HCT116 (cell line): ENCODE data around the gene MGAT4C. TPM values are rescaled to one million over a fixed set of nuclear protein-coding genes. Genes with fewer than 3 reads are reported as not detected.

Experiments
- ATAC-seq: fragments of 200-7000 bp; cut with Tn5 transposase; 2 replicates; pipeline ENCODE4 v1.9.1; 2020; ENCODE audit warnings: mild to moderate bottlenecking, moderate library complexity
- BruUV-seq: library from RNA; stranded (reverse); fragments of 400-500 nt; replicated peaks from 2 replicates; lab custom pipeline; 2021; lab: Mats Ljungman, UMichigan
- CTCF ChIA-PET: fragments of 300-600 bp; sonication (Branson Sonifier 250); formaldehyde crosslinking; loops from one replicate; lab custom pipeline; 2021; ENCODE audit warnings: antibody characterized with exemption; lab: Charles Lee
- POLR2A ChIA-PET: fragments of 300-600, 350-600 bp; sonication (Branson Sonifier 250); formaldehyde crosslinking; loops from one replicate; lab custom pipeline; 2021; ENCODE audit warnings: antibody characterized with exemption; lab: Charles Lee
- RAD21 ChIA-PET, 2 experiments: fragments of 300-600 bp; sonication (Branson Sonifier 250); formaldehyde crosslinking; loops; one replicate each; lab custom pipeline; 2023; ENCODE audit warnings: low total read pairs in 2 of 2; ENCODE audit not compliant: uncharacterized antibody in 2 of 2, unreplicated experiment in 2 of 2, low non-redundant PET in 1 of 2; lab: Charles Lee
- DNase-seq: peaks from one replicate; pipeline ENCODE4 v3.0.0-alpha.2; 2010; ENCODE audit warnings: low read depth, low spot score
- H2AFZ ChIP-seq: fragments of 200-600 bp; shearing (Covaris generic), sonication (generic); 2 replicates; pipeline ENCODE4 v1.6.1; 2017; ENCODE audit warnings: low read depth, mixed run types, mixed read lengths, antibody characterized with exemption, low read length; ENCODE audit not compliant: poor library complexity, severe bottlenecking
- H3K27ac ChIP-seq: 2 replicates; pipeline ENCODE4 v1.5.1; 2012; ENCODE audit warnings: low read depth, low read length
- H3K27me3 ChIP-seq: fragments of 200-600 bp; sonication (generic); 2 replicates; pipeline ENCODE4 v1.6.1; 2016; ENCODE audit warnings: mixed run types, low read length, mixed read lengths; ENCODE audit not compliant: insufficient read depth
- H3K36me3 ChIP-seq, 2 experiments: fragments of 200-500 bp in 1 of 2; fragments of 200-600 bp in 1 of 2; sonication (Bioruptor generic) in 1 of 2; sonication (generic) in 1 of 2; 2 replicates each; pipeline versions ENCODE4 v1.5.1 to v1.6.1; 2014 to 2016; ENCODE audit warnings: low read length in 2 of 2, inconsistent platforms in 1 of 2, mixed read lengths in 1 of 2, mixed run types in 1 of 2; ENCODE audit not compliant: insufficient read depth in 2 of 2, control insufficient read depth in 1 of 2
- H3K4me1 ChIP-seq, 2 experiments: fragments of 200-600 bp in 1 of 2; sonication (generic) in 1 of 2; 2 replicates each; pipeline versions ENCODE4 v1.5.1 to v1.6.1; 2012 to 2017; ENCODE audit warnings: low read length in 2 of 2, inconsistent platforms in 1 of 2, mild to moderate bottlenecking in 1 of 2, mixed read lengths in 1 of 2, mixed run types in 1 of 2, moderate library complexity in 1 of 2; ENCODE audit not compliant: insufficient read depth in 2 of 2, control insufficient read depth in 1 of 2
- H3K4me2 ChIP-seq: fragments of 200-600 bp; sonication (generic); 2 replicates; pipeline ENCODE4 v1.6.1; 2017; ENCODE audit warnings: mixed run types, low read length, mixed read lengths
- H3K4me3 ChIP-seq, 2 experiments: fragments of 200-600 bp in 1 of 2; sonication (generic) in 1 of 2; replicated peaks in 1 of 2; 2 replicates each; pipeline ENCODE4 v1.5.1; 2011 to 2016; ENCODE audit warnings: low read length in 2 of 2, control low read depth in 1 of 2, low read depth in 1 of 2, mild to moderate bottlenecking in 1 of 2, mixed read lengths in 1 of 2, mixed run types in 1 of 2
- H3K79me2 ChIP-seq: fragments of 200-600 bp; sonication (generic); 2 replicates; pipeline ENCODE4 v1.6.1; 2017; ENCODE audit warnings: mild to moderate bottlenecking, mixed run types, low read length, moderate library complexity, mixed read lengths; ENCODE audit not compliant: insufficient read depth
- H3K9ac ChIP-seq: fragments of 200-600 bp; sonication (generic); 2 replicates; pipeline ENCODE4 v1.6.1; 2016; ENCODE audit warnings: low read length, mixed read lengths
- H3K9me2 ChIP-seq: fragments of 200-600 bp; sonication (generic), shearing (Covaris generic); 2 replicates; pipeline ENCODE4 v1.6.1; 2017; ENCODE audit warnings: mixed run types, mild to moderate bottlenecking, moderate library complexity; ENCODE audit not compliant: insufficient read depth
- H3K9me3 ChIP-seq, 2 experiments: fragments of 200-500 bp in 1 of 2; fragments of 200-600 bp in 1 of 2; sonication (Bioruptor generic) in 1 of 2; sonication (generic) in 1 of 2; 2 replicates each; pipeline ENCODE4 v1.6.1; 2014 to 2017; ENCODE audit warnings: low read length in 2 of 2, mixed read lengths in 2 of 2, inconsistent platforms in 1 of 2, low read depth in 1 of 2, mild to moderate bottlenecking in 1 of 2, mixed run types in 1 of 2, moderate library complexity in 1 of 2; ENCODE audit not compliant: control insufficient read depth in 1 of 2, insufficient read depth in 1 of 2
- H4K20me1 ChIP-seq: fragments of 200-600 bp; sonication (generic), shearing (Covaris generic); 2 replicates; pipeline ENCODE4 v1.6.1; 2017; ENCODE audit warnings: mixed run types, mild to moderate bottlenecking, moderate library complexity; ENCODE audit not compliant: insufficient read depth
- ATF3 ChIP-seq: IDR thresholded peaks from 2 replicates; pipeline ENCODE4 v1.6.1; 2012
- CBX3 ChIP-seq: IDR thresholded peaks from 2 replicates; pipeline ENCODE4 v1.6.1; 2012; ENCODE audit warnings: low read depth
- EGR1 ChIP-seq: IDR thresholded peaks from 2 replicates; pipeline ENCODE4 v1.6.1; 2012; ENCODE audit warnings: low read depth
- ELF1 ChIP-seq: IDR thresholded peaks from 2 replicates; pipeline ENCODE4 v1.6.1; 2012; ENCODE audit warnings: low read depth, borderline replicate concordance
- EZH2 ChIP-seq: fragments of 200-600 bp; sonication (generic); IDR thresholded peaks from 2 replicates; pipeline ENCODE4 v1.6.1; 2017; ENCODE audit warnings: antibody characterized with exemption, mixed run types
- FOSL1 ChIP-seq: IDR thresholded peaks from 2 replicates; pipeline ENCODE4 v1.6.1; 2012; ENCODE audit warnings: low read depth
- POLR2A ChIP-seq: IDR thresholded peaks from 2 replicates; pipeline ENCODE4 v1.7.0; 2011; ENCODE audit warnings: borderline replicate concordance; ENCODE audit not compliant: insufficient read depth, insufficient read length; ENCODE audit errors: extremely low read depth
- POLR2AphosphoS5 ChIP-seq: IDR thresholded peaks from 2 replicates; pipeline ENCODE4 v1.6.1; 2011; ENCODE audit warnings: mild to moderate bottlenecking, low read depth, low read length, moderate library complexity
- RAD21 ChIP-seq: IDR thresholded peaks from 2 replicates; pipeline ENCODE4 v1.6.1; 2012; ENCODE audit warnings: low read depth, mild to moderate bottlenecking
- SIN3A ChIP-seq: IDR thresholded peaks from 2 replicates; pipeline ENCODE4 v1.6.1; 2012; ENCODE audit warnings: low read depth
- SP1 ChIP-seq: IDR thresholded peaks from 2 replicates; pipeline ENCODE4 v1.6.1; 2012; ENCODE audit warnings: low read depth
- TCF7L2 ChIP-seq: IDR thresholded peaks from 2 replicates; pipeline ENCODE4 v1.7.0; 2011; ENCODE audit warnings: borderline replicate concordance, inconsistent platforms; ENCODE audit not compliant: insufficient read depth, insufficient read length; ENCODE audit errors: extremely low read depth
- ZBTB33 ChIP-seq: IDR thresholded peaks from 2 replicates; pipeline ENCODE4 v1.6.1; 2011; ENCODE audit warnings: mild to moderate bottlenecking, low read length, moderate library complexity; ENCODE audit not compliant: insufficient replicate concordance; ENCODE audit errors: extremely low read depth
- ZFX ChIP-seq: fragments of 450-650 bp; IDR thresholded peaks from 2 replicates; pipeline ENCODE4 v1.6.1; 2017
- ZNF274 ChIP-seq: fragments of 200-500 bp; sonication (Bioruptor generic); IDR thresholded peaks from 2 replicates; pipeline ENCODE4 v1.6.1; 2014; ENCODE audit warnings: mild to moderate bottlenecking, low read depth, low read length, inconsistent platforms
- intact Hi-C: fragments of 100-400 bp; cut with micrococcal nuclease; formaldehyde crosslinking; loops from 2 replicates; pipeline ENCODE4 v1.10.0; 2022
- total RNA-seq: library from RNA; stranded (reverse); gene quantifications from one replicate; pipeline ENCODE4 v1.2.1, GENCODE V29; 2021; ENCODE audit not compliant: unreplicated experiment

MGAT4C gene
- total RNA-seq, 1 experiment from 2014 or later = not detected

- no peak for DNase-seq
- no peak overlapping the region for H2AFZ ChIP-seq
- H3K9ac ChIP-seq = no peak overlapping the region
- H3K9me3 ChIP-seq = no peaks in the 10 kb centered on the region
- H3K4me3 ChIP-seq = no peak overlapping the region
- 0 out of 2 replicates have a peak, but pooled peaks cover 5% of the 10 kb centered on the region for H3K9me2 ChIP-seq
- H3K27me3 ChIP-seq = no peaks in the 10 kb centered on the region
- ChIA-PET POLR2A (no interaction called here), RAD21 (no interaction called here)
- no TSS peak for BruUV-seq
- no peak overlapping the region for H3K4me2 ChIP-seq
- peaks cover 0 to 3% of the 10 kb centered on the region in 2 experiments; a peak in 2 of 4 replicates for H3K4me1 ChIP-seq
- TF ChIP-seq EZH2 = no peak
- TF ChIP-seq SP1 = no peak
- no peak for TF ChIP-seq CBX3
- TF ChIP-seq EGR1 = no peak
- TF ChIP-seq, all 23 proteins: peak for 0
- Histone ChIP-seq H3K36me3 (no peaks in the 10 kb centered on the region), H3K27ac (no peak overlapping the region), H3K79me2 (no peaks in the 10 kb centered on the region), H4K20me1 (no peaks in the 10 kb centered on the region)
- intact Hi-C loops = no loop called here
- CTCF ChIA-PET = no interaction called here
- ATAC-seq = no peak
These were observed 57.3 kb downstream of the MGAT4C start for GRCh38 chr12:86198696-86199444.

- ATAC-seq (no peak), DNase-seq (no peak)
- ChIA-PET CTCF (no interaction called here), RAD21 (no interaction called here), POLR2A (no interaction called here)
- TF ChIP-seq RAD21 (no peak), CBX3 (no peak), SIN3A (no peak), ZBTB33 (no peak), TCF7L2 (no peak), FOSL1 (no peak), ZNF274 (no peak), ELF1 (no peak), POLR2A (no peak), POLR2AphosphoS5 (no peak), ZFX (no peak), EGR1 (no peak), ATF3 (no peak), EZH2 (no peak)
- Histone ChIP-seq H3K9me3 (no peaks in the 10 kb centered on the region), H3K79me2 (no peaks in the 10 kb centered on the region), H3K9me2 (no peaks in the 10 kb centered on the region), H3K9ac (no peak overlapping the region), H4K20me1 (no peaks in the 10 kb centered on the region), H3K4me3 (no peak overlapping the region), H3K36me3 (no peaks in the 10 kb centered on the region), H3K4me2 (no peak overlapping the region), H3K27ac (no peak overlapping the region), H3K4me1 (peaks cover 0 to 6% of the 10 kb centered on the region in 2 experiments; a peak in 2 of 4 replicates), H2AFZ (no peak overlapping the region), H3K27me3 (no peaks in the 10 kb centered on the region)
- intact Hi-C loops = no loop called here
- BruUV-seq = no TSS peak
These were observed 59.7 kb downstream of the MGAT4C start for GRCh38 chr12:86196465-86196864.
